HL-60 (cell line): ENCODE data around the gene FSTL4.

Source experiments
- DNase-seq, 2 experiments: peaks; one replicate each; pipeline ENCODE4 v3.0.0-alpha.2; 2010 to 2020; ENCODE audit warnings: low read depth in 1 of 2, low spot score in 1 of 2
- H3K27ac ChIP-seq: fragments of 250-450 bp; sonication (Bioruptor Pico); replicated peaks from 2 replicates; pipeline ENCODE4 v1.5.1; 2020; ENCODE audit warnings: mild to moderate bottlenecking, moderate library complexity
- H3K27me3 ChIP-seq: fragments of 250-450 bp; sonication (Bioruptor Pico); 2 replicates; pipeline ENCODE4 v1.5.1; 2021; ENCODE audit warnings: mild to moderate bottlenecking, moderate library complexity; ENCODE audit not compliant: insufficient read depth, poor library complexity, severe bottlenecking
- H3K4me3 ChIP-seq: replicated peaks from 2 replicates; pipeline ENCODE4 v1.5.1; 2011; ENCODE audit warnings: mild to moderate bottlenecking, control low read depth, low read length; ENCODE audit not compliant: insufficient read depth
- CTCF ChIP-seq: IDR thresholded peaks from one replicate; pipeline ENCODE4 v1.5.1; 2011; ENCODE audit warnings: low read length, control low read depth, inconsistent platforms; ENCODE audit not compliant: insufficient read depth
- GABPA ChIP-seq: IDR thresholded peaks from 2 replicates; pipeline ENCODE4 v1.6.1; 2012; ENCODE audit warnings: low read depth
- POLR2AphosphoS5 ChIP-seq: IDR thresholded peaks from 2 replicates; pipeline ENCODE4 v1.6.1; 2012; ENCODE audit warnings: low read depth
- SPI1 ChIP-seq: IDR thresholded peaks from 2 replicates; pipeline ENCODE4 v1.6.1; 2012; ENCODE audit warnings: low read depth, mild to moderate bottlenecking, borderline replicate concordance
- TF ChIP-seq, protein P1 (sequence below): IDR thresholded peaks from 2 replicates; pipeline ENCODE4 v1.6.1; 2012; ENCODE audit warnings: low read depth; ENCODE audit not compliant: insufficient replicate concordance

FSTL4 gene

GRCh38 chr5:133611357-133612248, 738 bp downstream of the FSTL4 start:
- Histone ChIP-seq H3K27me3 (peaks cover 4% of the 10 kb centered on the region), H3K4me3 (no peak overlapping the region), H3K27ac (no peak overlapping the region)
- no peak for TF ChIP-seq GABPA
- TF ChIP-seq SPI1, result no peak
- no peak for TF ChIP-seq CTCF
- TF ChIP-seq, protein P1, sequence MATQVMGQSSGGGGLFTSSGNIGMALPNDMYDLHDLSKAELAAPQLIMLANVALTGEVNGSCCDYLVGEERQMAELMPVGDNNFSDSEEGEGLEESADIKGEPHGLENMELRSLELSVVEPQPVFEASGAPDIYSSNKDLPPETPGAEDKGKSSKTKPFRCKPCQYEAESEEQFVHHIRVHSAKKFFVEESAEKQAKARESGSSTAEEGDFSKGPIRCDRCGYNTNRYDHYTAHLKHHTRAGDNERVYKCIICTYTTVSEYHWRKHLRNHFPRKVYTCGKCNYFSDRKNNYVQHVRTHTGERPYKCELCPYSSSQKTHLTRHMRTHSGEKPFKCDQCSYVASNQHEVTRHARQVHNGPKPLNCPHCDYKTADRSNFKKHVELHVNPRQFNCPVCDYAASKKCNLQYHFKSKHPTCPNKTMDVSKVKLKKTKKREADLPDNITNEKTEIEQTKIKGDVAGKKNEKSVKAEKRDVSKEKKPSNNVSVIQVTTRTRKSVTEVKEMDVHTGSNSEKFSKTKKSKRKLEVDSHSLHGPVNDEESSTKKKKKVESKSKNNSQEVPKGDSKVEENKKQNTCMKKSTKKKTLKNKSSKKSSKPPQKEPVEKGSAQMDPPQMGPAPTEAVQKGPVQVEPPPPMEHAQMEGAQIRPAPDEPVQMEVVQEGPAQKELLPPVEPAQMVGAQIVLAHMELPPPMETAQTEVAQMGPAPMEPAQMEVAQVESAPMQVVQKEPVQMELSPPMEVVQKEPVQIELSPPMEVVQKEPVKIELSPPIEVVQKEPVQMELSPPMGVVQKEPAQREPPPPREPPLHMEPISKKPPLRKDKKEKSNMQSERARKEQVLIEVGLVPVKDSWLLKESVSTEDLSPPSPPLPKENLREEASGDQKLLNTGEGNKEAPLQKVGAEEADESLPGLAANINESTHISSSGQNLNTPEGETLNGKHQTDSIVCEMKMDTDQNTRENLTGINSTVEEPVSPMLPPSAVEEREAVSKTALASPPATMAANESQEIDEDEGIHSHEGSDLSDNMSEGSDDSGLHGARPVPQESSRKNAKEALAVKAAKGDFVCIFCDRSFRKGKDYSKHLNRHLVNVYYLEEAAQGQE, result no peak
- TF ChIP-seq POLR2AphosphoS5, result no peak
- DNase-seq, result no peak

DNA sequence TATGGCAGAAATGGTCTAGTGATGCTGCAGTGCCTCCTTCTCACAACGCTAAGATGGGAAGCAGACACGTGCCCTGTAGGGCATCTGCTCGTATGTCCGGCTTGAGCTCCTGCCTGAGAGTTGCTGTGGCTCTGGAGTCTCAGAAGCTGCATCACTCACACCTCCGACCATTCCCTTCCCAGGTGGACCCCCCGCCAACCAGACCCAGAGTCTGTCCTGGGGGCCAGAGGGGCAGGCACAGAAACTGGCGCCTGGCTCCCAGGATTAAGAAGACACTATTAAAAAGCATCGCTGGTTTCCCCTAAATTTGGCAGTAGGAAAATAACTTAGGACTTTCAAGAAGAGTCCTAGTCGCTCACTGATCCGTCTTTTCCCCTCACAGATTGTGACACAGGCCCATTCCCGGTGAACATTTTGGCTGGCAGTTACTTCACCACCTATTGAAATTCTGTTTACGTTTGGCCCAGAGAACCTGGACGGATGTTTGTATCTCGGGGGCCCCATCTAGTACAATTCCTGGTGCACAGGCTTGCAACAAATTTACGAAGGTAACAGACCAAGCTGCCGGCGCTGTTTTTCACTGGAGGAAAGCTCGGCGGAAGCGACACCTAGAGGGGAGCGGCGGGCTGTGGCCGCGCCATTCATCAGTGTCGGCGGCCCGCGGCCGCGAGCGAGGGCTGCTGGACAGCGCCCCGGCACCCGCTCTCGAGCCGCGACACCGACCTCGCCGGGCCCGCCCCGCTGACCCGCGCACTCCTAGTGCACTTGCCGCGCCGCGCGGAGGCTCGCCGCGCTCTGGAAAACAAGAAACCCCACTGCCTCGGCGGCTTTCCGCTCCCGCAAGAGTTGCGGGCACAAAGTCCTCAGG, 1.6 kb downstream of the FSTL4 start:
- no peak overlapping the region for H3K4me3 ChIP-seq
- no peak overlapping the region for H3K27ac ChIP-seq
- TF ChIP-seq CTCF, result no peak
- TF ChIP-seq, protein P1, result peak; percentile 88
- DNase-seq, result no peak
- peaks cover 4% of the 10 kb centered on the region for H3K27me3 ChIP-seq

- no peak overlapping the region for H3K27ac ChIP-seq
- no peak for DNase-seq
- TF ChIP-seq CTCF, result no peak
- no peak for TF ChIP-seq GABPA
- no peak for TF ChIP-seq SPI1
- TF ChIP-seq, protein P1, result no peak
- no peak for TF ChIP-seq POLR2AphosphoS5
- H3K4me3 ChIP-seq, result no peak overlapping the region
- H3K27me3 ChIP-seq, result peaks cover 4% of the 10 kb centered on the region
Measured at GRCh38 chr5:133607451-133607850, 4.9 kb downstream of the FSTL4 start.
